ENCODE results near the gene KCTD8. TPM values are rescaled to one million over a fixed set of nuclear protein-coding genes. Genes with fewer than 3 reads are reported as not detected.

KCTD8 gene
- total and polyA plus RNA-seq, 7 donors: 0.03 to 2.7 (median 1.7) TPM; not detected in 2

GRCh38 chr4:44132526-44132925 is 316.1 kb downstream of the KCTD8 start:
- no peak for DNase-seq
- no peaks in the 10 kb centered on the region for H3K27me3 ChIP-seq
- no peaks in the 10 kb centered on the region for H3K36me3 ChIP-seq
- intact Hi-C loops (cut with DNase I): no loop called here
- H3K27ac ChIP-seq: no peak overlapping the region
- no peaks in the 10 kb centered on the region for H3K9me3 ChIP-seq
- TF ChIP-seq POLR2AphosphoS5 (IDR thresholded peaks at IDR 0.05) (no peak), POLR2A (IDR thresholded peaks at IDR 0.05) (no peak), CTCF (IDR thresholded peaks at IDR 0.05) (no peak), EP300 (IDR thresholded peaks at IDR 0.05) (no peak)
- H3K4me1 ChIP-seq: no peaks in the 10 kb centered on the region
- H3K4me3 ChIP-seq: no peak overlapping the region
- 83 to 92% methylated on average over 1 of the region's 1 CpG for WGBS, 2 donors

Other genes with a start within 250 kb of the KCTD8 start
- gene YIPF7, start 202.8 kb upstream of the KCTD8 start, total RNA-seq: not detected
- not detected for gene YIPF7, start 202.8 kb upstream of the KCTD8 start, polyA plus RNA-seq
- 10 to 100 TPM; 10.9 to 18.0 (median 16.0) TPM for gene GUF1, start 229.6 kb upstream of the KCTD8 start, total RNA-seq
- gene GUF1, start 229.6 kb upstream of the KCTD8 start, polyA plus RNA-seq: 10 to 100 TPM; 11.6 to 14.2 (median 12.6) TPM